Right lobe of liver (tissue), 6 donors: ENCODE data around the gene ATP1B3. TPM values are rescaled to one million over a fixed set of nuclear protein-coding genes. Genes with fewer than 3 reads are reported as not detected.
"Not testable (repeated sequence)": the region's sequence is repeated elsewhere in the genome, so short reads cannot be mapped to it uniquely, and the experiment has no call there.

Experiments used
- ATAC-seq, 4 donors: fragments of 200-7000 bp; cut with Tn5 transposase; one replicate each; pipeline ENCODE4 v1.9.1; 2020; ENCODE audit warnings: mild to moderate bottlenecking in 4 of 4, moderate library complexity in 4 of 4
- DNase-seq, 3 donors: peaks; one replicate each; pipeline ENCODE4 v3.0.0-alpha.2; 2020
- H3K27ac ChIP-seq, 3 donors: fragments of 200-600 bp; one replicate each; pipeline ENCODE4 v1.8.0; 2022
- H3K27me3 ChIP-seq, 2 donors: fragments of 200-600 bp; one replicate each; pipeline ENCODE4 v1.8.0; 2022
- H3K36me3 ChIP-seq, 4 donors: fragments of 200-600 bp; sonication (generic) in 1 of 4; one replicate each; pipeline versions ENCODE4 v1.5.1 to v1.8.0; 2017 to 2022; ENCODE audit warnings: control low read depth in 1 of 4
- H3K4me1 ChIP-seq, 4 donors: fragments of 200-600 bp; sonication (generic) in 1 of 4; one replicate each; pipeline versions ENCODE4 v1.5.1 to v1.8.0; 2017 to 2022; ENCODE audit warnings: control low read depth in 1 of 4
- H3K4me3 ChIP-seq, 3 donors: fragments of 200-600 bp; one replicate each; pipeline ENCODE4 v1.8.0; 2022
- H3K9me3 ChIP-seq, 4 donors: fragments of 200-600 bp; sonication (generic) in 1 of 4; one replicate each; pipeline versions ENCODE4 v1.5.1 to v1.8.0; 2017 to 2022; ENCODE audit warnings: control low read depth in 1 of 4
- POLR2A ChIP-seq: fragments of 450-650 bp; IDR thresholded peaks from one replicate; pipeline ENCODE4 v1.6.1; 2017; ENCODE audit warnings: antibody characterized with exemption, mild to moderate bottlenecking
- WGBS: methylation state at CpG from one replicate; pipeline ENCODE4 v1.1.6; 2018; ENCODE audit warnings: low coverage, low lambda C conversion rate; ENCODE audit not compliant: insufficient coverage; ENCODE audit errors: missing lambda C conversion rate; 5-methylcytosine and 5-hydroxymethylcytosine counted together
- intact Hi-C, 2 donors: fragments of 100-400 bp; cut with DNase I; formaldehyde crosslinking; loops; one replicate each; pipeline versions ENCODE4 v1.11.2 to v1.14.1; 2022
- total RNA-seq, 6 experiments: library from RNA; depleted of rRNA in 2 of 6; stranded (reverse); fragments of >200 nt in 2 of 6; fragmentation: NEBNext Ultra II Directional in 3 of 6; extraction: Animal tissue kit (Norgen Biotek cat#: 25700) in 3 of 6; gene quantifications; one replicate each; pipeline versions ENCODE4 v1.1.0 to v1.2.4, GENCODE V29; 2016 to 2023
- TF ChIP-seq, protein P1 (sequence below), 4 donors: fragments of 200-600 bp in 3 of 4; fragments of 450-650 bp in 1 of 4; IDR thresholded peaks; one replicate each; pipeline versions ENCODE4 v1.5.1 to v1.8.0; 2016 to 2022; ENCODE audit warnings: antibody characterized with exemption in 4 of 4, mild to moderate bottlenecking in 2 of 4
- donor health status: DM: no; HTN: yes; CAD: no.
- donor health status: DM: no; HTN: no; CAD: no.
- donor health status: DM: no; HTN: no; CAD: no.
- donor health status: DM: no; HTN: yes; CAD: no.
- donor health status: DM: no; HTN: yes; CAD: no.

Gene ATP1B3
- total RNA-seq, 6 experiments from 2014 or later: 6.6 to 19.4 (median 9.3) TPM

GRCh38 chr3:141904203-141904602 is 27.8 kb downstream of the ATP1B3 start:
- intact Hi-C loops: no loop called here
- TF ChIP-seq POLR2A: no peak
- TF ChIP-seq, protein P1, sequence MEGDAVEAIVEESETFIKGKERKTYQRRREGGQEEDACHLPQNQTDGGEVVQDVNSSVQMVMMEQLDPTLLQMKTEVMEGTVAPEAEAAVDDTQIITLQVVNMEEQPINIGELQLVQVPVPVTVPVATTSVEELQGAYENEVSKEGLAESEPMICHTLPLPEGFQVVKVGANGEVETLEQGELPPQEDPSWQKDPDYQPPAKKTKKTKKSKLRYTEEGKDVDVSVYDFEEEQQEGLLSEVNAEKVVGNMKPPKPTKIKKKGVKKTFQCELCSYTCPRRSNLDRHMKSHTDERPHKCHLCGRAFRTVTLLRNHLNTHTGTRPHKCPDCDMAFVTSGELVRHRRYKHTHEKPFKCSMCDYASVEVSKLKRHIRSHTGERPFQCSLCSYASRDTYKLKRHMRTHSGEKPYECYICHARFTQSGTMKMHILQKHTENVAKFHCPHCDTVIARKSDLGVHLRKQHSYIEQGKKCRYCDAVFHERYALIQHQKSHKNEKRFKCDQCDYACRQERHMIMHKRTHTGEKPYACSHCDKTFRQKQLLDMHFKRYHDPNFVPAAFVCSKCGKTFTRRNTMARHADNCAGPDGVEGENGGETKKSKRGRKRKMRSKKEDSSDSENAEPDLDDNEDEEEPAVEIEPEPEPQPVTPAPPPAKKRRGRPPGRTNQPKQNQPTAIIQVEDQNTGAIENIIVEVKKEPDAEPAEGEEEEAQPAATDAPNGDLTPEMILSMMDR (IDR thresholded peaks at IDR 0.05): no peak
- H3K9me3 ChIP-seq: no peaks in the 10 kb centered on the region
- no peak overlapping the region for H3K27ac ChIP-seq
- WGBS: 65% methylated on average over 4 of the region's 4 CpGs
- DNase-seq: no peak
- ATAC-seq: no peak
- H3K4me3 ChIP-seq: no peak overlapping the region
- H3K36me3 ChIP-seq: no peaks in the 10 kb centered on the region
- H3K27me3 ChIP-seq: no peaks in the 10 kb centered on the region
- no peaks in the 10 kb centered on the region for H3K4me1 ChIP-seq

GRCh38 chr3:141905129-141905528 is 28.7 kb downstream of the ATP1B3 start:
- TF ChIP-seq, protein P1 (IDR thresholded peaks at IDR 0.05): no peak
- no peak for TF ChIP-seq POLR2A
- intact Hi-C loops: no loop called here
- Histone ChIP-seq H3K27ac (no peak overlapping the region), H3K9me3 (no peaks in the 10 kb centered on the region), H3K27me3 (no peaks in the 10 kb centered on the region), H3K4me1 (no peaks in the 10 kb centered on the region), H3K36me3 (no peaks in the 10 kb centered on the region), H3K4me3 (no peak overlapping the region)
- DNase-seq: no peak
- no peak for ATAC-seq
- WGBS: 70% methylated on average over 2 of the region's 2 CpGs

DNA sequence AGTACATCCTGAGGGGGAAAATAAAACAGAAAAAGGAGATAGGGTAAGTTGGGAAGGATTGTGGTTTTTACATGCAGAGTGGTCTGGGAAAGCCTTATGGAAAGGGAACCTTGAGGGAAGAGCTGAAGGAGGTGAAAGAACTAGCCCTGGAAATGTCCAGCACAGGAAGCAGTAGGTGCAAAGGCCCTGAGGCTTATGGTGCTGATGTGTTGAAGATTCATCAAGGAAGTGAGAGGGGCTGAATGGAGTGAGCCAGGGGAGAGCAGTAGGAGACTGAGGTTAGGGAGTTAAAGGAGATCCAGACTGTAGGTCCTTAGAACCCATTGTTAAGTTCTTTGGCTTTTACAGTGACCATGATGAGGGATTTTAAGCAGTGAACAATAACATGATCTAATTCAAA is 33.0 kb downstream of the ATP1B3 start:
- H3K4me1 ChIP-seq: no peaks in the 10 kb centered on the region
- no peaks in the 10 kb centered on the region for H3K9me3 ChIP-seq
- no peaks in the 10 kb centered on the region for H3K27me3 ChIP-seq
- TF ChIP-seq, protein P1 (IDR thresholded peaks at IDR 0.05): no peak
- no peak for TF ChIP-seq POLR2A
- intact Hi-C loops: no loop called here
- H3K36me3 ChIP-seq: no peaks in the 10 kb centered on the region
- ATAC-seq (no peak), DNase-seq (no peak)
- no peak overlapping the region for H3K4me3 ChIP-seq
- H3K27ac ChIP-seq: no peak overlapping the region

DNA sequence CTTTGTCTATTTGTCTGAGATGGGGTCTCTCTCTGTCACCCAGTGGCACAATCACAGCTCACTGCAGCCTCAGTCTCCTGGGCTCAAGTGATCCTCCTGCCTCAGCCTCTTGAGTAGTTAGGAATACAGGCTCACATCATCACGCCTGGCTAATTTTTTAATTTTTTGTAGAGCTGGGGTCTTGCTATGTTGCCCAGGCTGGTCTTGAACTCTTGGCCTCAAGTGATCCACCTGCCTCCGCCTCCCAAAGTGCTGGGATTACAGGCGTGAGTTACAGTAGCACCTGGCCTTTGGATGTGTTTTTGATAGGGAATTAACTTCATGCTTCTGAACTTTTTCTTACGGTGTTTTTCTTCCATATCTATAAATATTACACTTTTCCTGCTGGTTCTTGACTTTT is 33.5 kb downstream of the ATP1B3 start:
- ATAC-seq, H3K4me1 ChIP-seq, H3K9me3 ChIP-seq, H3K4me3 ChIP-seq, intact Hi-C loops, H3K27me3 ChIP-seq, DNase-seq, H3K36me3 ChIP-seq, H3K27ac ChIP-seq: not testable (repeated sequence)
- 75% methylated on average over 4 of the region's 4 CpGs for WGBS

DNA sequence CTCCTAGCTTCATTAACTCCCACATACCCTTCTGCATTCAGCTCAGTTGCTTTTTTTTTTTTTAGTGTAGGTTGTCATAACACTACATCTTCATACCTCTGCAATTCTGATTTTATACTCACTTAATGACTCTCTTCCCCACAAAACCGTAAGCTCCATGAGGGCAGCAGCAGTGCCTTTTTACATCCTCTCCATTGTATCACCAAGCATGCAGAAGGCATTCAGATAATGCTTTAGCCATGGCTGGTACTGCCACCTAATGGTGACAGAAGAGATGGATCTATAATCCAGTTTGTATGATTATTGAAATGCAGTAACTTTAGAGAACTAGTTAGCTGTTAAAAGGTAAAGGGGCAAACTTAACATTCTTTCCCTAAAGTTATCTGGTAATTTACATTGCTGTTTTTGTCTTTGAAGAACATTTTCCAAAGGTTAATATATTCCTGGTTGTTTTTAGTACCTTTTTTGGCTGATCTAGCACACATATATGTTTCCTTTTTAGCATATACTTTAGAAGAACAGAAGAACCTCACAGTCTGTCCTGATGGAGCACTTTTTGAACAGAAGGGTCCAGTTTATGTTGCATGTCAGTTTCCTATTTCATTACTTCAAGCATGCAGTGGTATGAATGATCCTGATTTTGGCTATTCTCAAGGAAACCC is 36.8 kb downstream of the ATP1B3 start:
- no peak overlapping the region for H3K27ac ChIP-seq
- no peak overlapping the region for H3K4me3 ChIP-seq
- WGBS: 9% methylated on average over 1 of the region's 1 CpG
- no peaks in the 10 kb centered on the region for H3K27me3 ChIP-seq
- no peak for TF ChIP-seq POLR2A
- TF ChIP-seq, protein P1 (IDR thresholded peaks at IDR 0.05): peak; percentile 64 to 76 (median 70)
- H3K9me3 ChIP-seq: no peaks in the 10 kb centered on the region
- ATAC-seq (peak; percentile 79 to 88 (median 86)), DNase-seq (no peak)
- no peaks in the 10 kb centered on the region for H3K4me1 ChIP-seq
- no peaks in the 10 kb centered on the region for H3K36me3 ChIP-seq
- intact Hi-C loops: no loop called here
